ENCODE measurements around the gene PAX7.

- no peak for TF ChIP-seq POLR2AphosphoS5 (IDR thresholded peaks at IDR 0.05; ENCODE audit: low read depth)
- TF ChIP-seq, protein P1, sequence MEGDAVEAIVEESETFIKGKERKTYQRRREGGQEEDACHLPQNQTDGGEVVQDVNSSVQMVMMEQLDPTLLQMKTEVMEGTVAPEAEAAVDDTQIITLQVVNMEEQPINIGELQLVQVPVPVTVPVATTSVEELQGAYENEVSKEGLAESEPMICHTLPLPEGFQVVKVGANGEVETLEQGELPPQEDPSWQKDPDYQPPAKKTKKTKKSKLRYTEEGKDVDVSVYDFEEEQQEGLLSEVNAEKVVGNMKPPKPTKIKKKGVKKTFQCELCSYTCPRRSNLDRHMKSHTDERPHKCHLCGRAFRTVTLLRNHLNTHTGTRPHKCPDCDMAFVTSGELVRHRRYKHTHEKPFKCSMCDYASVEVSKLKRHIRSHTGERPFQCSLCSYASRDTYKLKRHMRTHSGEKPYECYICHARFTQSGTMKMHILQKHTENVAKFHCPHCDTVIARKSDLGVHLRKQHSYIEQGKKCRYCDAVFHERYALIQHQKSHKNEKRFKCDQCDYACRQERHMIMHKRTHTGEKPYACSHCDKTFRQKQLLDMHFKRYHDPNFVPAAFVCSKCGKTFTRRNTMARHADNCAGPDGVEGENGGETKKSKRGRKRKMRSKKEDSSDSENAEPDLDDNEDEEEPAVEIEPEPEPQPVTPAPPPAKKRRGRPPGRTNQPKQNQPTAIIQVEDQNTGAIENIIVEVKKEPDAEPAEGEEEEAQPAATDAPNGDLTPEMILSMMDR (IDR thresholded peaks at IDR 0.05; ENCODE audit: insufficient read depth, low read length), result no peak
- no peak for TF ChIP-seq REST (IDR thresholded peaks at IDR 0.05; ENCODE audit: insufficient replicate concordance, low read depth)
- TF ChIP-seq GABPA (IDR thresholded peaks at IDR 0.05; ENCODE audit: low read depth), result no peak
- no peak for TF ChIP-seq SPI1 (IDR thresholded peaks at IDR 0.05; ENCODE audit: borderline replicate concordance, low read depth)
Measured at GRCh38 chr1:18649693-18650370, 19.2 kb downstream of the PAX7 start.

All from HL-60 (cell line).